Thyroid gland (tissue), 4 donors: ENCODE measurements around the gene ZBTB7C. TPM values are rescaled to one million over a fixed set of nuclear protein-coding genes. Genes with fewer than 3 reads are reported as not detected.

ENCODE experiments used
- DNase-seq, 2 donors: peaks; one replicate each; pipeline ENCODE4 v3.0.0-alpha.2; 2019
- H3K27ac ChIP-seq, 3 donors: fragments of 200-600 bp; sonication (generic); 1 replicate in 2 of 3; 2 replicates in 1 of 3; pipeline ENCODE4 v1.5.1; 2016 to 2019; ENCODE audit warnings: mild to moderate bottlenecking in 1 of 3, moderate library complexity in 1 of 3
- H3K27me3 ChIP-seq: fragments of 200-600 bp; sonication (generic); one replicate; pipeline ENCODE4 v1.5.1; 2019
- H3K36me3 ChIP-seq, 2 donors: fragments of 200-600 bp; sonication (generic); one replicate each; pipeline ENCODE4 v1.5.1; 2016 to 2019
- H3K4me1 ChIP-seq, 2 donors: fragments of 200-600 bp; sonication (generic); one replicate each; pipeline ENCODE4 v1.5.1; 2017 to 2019
- H3K4me3 ChIP-seq, 3 donors: fragments of 200-600 bp; sonication (generic); replicated peaks in 1 of 3; 1 replicate in 2 of 3; 2 replicates in 1 of 3; pipeline ENCODE4 v1.5.1; 2016; ENCODE audit warnings: mild to moderate bottlenecking in 1 of 3
- H3K9me3 ChIP-seq: fragments of 200-600 bp; sonication (generic); one replicate; pipeline ENCODE4 v1.5.1; 2017
- CTCF ChIP-seq, 6 experiments: fragments of 200-600 bp in 3 of 6; fragments of 450-650 bp in 3 of 6; sonication (generic) in 3 of 6; IDR thresholded peaks; one replicate each; pipeline ENCODE4 v1.5.1; 2016 to 2019; ENCODE audit warnings: antibody characterized with exemption in 6 of 6, mild to moderate bottlenecking in 2 of 6, inconsistent platforms in 1 of 6, moderate library complexity in 1 of 6
- POLR2A ChIP-seq, 2 donors: fragments of 450-650 bp; IDR thresholded peaks; one replicate each; pipeline ENCODE4 v1.6.1; 2017; ENCODE audit warnings: antibody characterized with exemption in 2 of 2, mild to moderate bottlenecking in 2 of 2, moderate library complexity in 1 of 2
- WGBS, 2 donors: methylation state at CpG; one replicate each; pipeline ENCODE4 v1.1.5; 2017; 5-methylcytosine and 5-hydroxymethylcytosine counted together
- intact Hi-C: fragments of 100-400 bp; cut with DNase I; formaldehyde crosslinking; loops from one replicate; pipeline ENCODE4 v1.15.1; 2023
- total RNA-seq, 4 donors: library from RNA; depleted of rRNA; stranded (reverse); fragments of >200 nt; gene quantifications; one replicate each; pipeline ENCODE4 v1.2.3, GENCODE V29; 2016

ZBTB7C gene
- total RNA-seq, 4 donors from 2014 or later, result 41.7 to 66.7 (median 49.5) TPM

GRCh38 chr18:48164701-48165100 lies 244.5 kb downstream of the ZBTB7C start:
- WGBS, 2 donors, result 88 to 94% methylated on average over 1 of the region's 1 CpG
- intact Hi-C loops, result no loop called here

GRCh38 chr18:48164116-48164515 lies 245.1 kb downstream of the ZBTB7C start:
- intact Hi-C loops, result no loop called here
- TF ChIP-seq POLR2A (IDR thresholded peaks at IDR 0.05), result no peak
- TF ChIP-seq CTCF (IDR thresholded peaks at IDR 0.05), result no peak
- WGBS, 2 donors, result 94 to 95% methylated on average over 4 of the region's 4 CpGs

More at GRCh38 chr18:48164701-48165100, 244.5 kb downstream of the ZBTB7C start:
- Histone ChIP-seq H3K36me3 (no peaks in the 10 kb centered on the region), H3K4me3 (no peak overlapping the region), H3K4me1 (peaks cover 22 to 61% of the 10 kb centered on the region in 2 donors), H3K27ac (no peak overlapping the region), H3K27me3 (no peaks in the 10 kb centered on the region), H3K9me3 (no peaks in the 10 kb centered on the region)
- TF ChIP-seq CTCF (IDR thresholded peaks at IDR 0.05) (no peak), POLR2A (IDR thresholded peaks at IDR 0.05) (no peak)
- DNase-seq, result no peak

GRCh38 chr18:48163738-48164115 lies 245.5 kb downstream of the ZBTB7C start:
- Histone ChIP-seq H3K27me3 (no peaks in the 10 kb centered on the region), H3K36me3 (no peaks in the 10 kb centered on the region), H3K4me3 (no peak overlapping the region), H3K9me3 (no peaks in the 10 kb centered on the region), H3K27ac (no peak overlapping the region), H3K4me1 (peaks cover 17 to 56% of the 10 kb centered on the region in 2 donors)
- intact Hi-C loops, result no loop called here
- WGBS, 2 donors, result 71 to 83% methylated on average over 3 of the region's 3 CpGs
- no peak for TF ChIP-seq POLR2A (IDR thresholded peaks at IDR 0.05)
- DNase-seq, result no peak

More at GRCh38 chr18:48164116-48164515, 245.1 kb downstream of the ZBTB7C start:
- no peak overlapping the region for H3K27ac ChIP-seq
- H3K27me3 ChIP-seq, result no peaks in the 10 kb centered on the region
- no peaks in the 10 kb centered on the region for H3K9me3 ChIP-seq
- no peak overlapping the region for H3K4me3 ChIP-seq
- DNase-seq, result no peak
- H3K36me3 ChIP-seq, result no peaks in the 10 kb centered on the region
- peaks cover 21 to 58% of the 10 kb centered on the region in 2 donors for H3K4me1 ChIP-seq

GRCh38 chr18:48162956-48163737 lies 246.0 kb downstream of the ZBTB7C start:
- Histone ChIP-seq H3K4me1 (peaks cover 14 to 54% of the 10 kb centered on the region in 2 donors), H3K4me3 (no peak overlapping the region), H3K27me3 (no peaks in the 10 kb centered on the region), H3K9me3 (no peaks in the 10 kb centered on the region), H3K36me3 (no peaks in the 10 kb centered on the region), H3K27ac (no peak overlapping the region)
- DNase-seq, result no peak
- no peak for TF ChIP-seq CTCF (IDR thresholded peaks at IDR 0.05)
- no peak for TF ChIP-seq POLR2A (IDR thresholded peaks at IDR 0.05)
- intact Hi-C loops, result no loop called here
- WGBS, 2 donors, result 90 to 93% methylated on average over 5 of the region's 5 CpGs

GRCh38 chr18:48161911-48162698 lies 247.1 kb downstream of the ZBTB7C start:
- H3K9me3 ChIP-seq, result no peaks in the 10 kb centered on the region
- 13 to 44% methylated on average over 4 to 19 of the region's 38 CpGs for WGBS, 2 donors
- TF ChIP-seq CTCF (IDR thresholded peaks at IDR 0.05) (no peak), POLR2A (IDR thresholded peaks at IDR 0.05) (no peak)
- no peaks in the 10 kb centered on the region for H3K27me3 ChIP-seq
- no peaks in the 10 kb centered on the region for H3K36me3 ChIP-seq
- peaks cover 6 to 50% of the 10 kb centered on the region in 2 donors for H3K4me1 ChIP-seq
- intact Hi-C loops, result no loop called here
- H3K4me3 ChIP-seq, result peak overlapping the region; percentile 9 to 53 (median 41)
- peak overlapping the region; percentile 66 to 88 (median 79) for H3K27ac ChIP-seq
- no peak for DNase-seq
